ENCODE measurements around the gene CCT8. TPM values are rescaled to one million over a fixed set of nuclear protein-coding genes. Genes with fewer than 3 reads are reported as not detected.

Gene CCT8
- total and polyA plus RNA-seq, 2 donors (not counting 1 experiment from before 2014, with no cell fraction given): 59.2 to 92.8 TPM

DNA sequence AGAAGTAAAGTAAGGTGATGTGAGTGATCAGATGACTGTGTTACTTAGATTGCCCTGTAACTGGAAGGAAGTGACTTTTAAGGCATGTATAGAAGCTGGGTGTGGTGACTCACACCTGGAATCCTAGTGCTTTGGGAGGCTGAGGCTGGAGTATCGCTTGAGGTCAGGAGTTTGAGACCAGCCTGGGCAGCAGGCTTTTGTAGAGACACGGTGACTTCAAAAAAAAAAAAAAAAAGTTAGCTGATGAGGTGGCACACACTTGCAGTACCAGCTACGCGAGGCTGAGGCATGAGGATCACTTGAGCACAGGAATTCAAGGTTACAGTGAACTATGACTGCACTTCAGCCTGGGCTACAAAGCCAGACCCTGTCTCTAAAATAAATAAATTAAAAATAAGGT lies 51.3 kb downstream of the CCT8 start:
- Mint-ChIP-seq H3K9me3 (ENCODE audit: insufficient read depth) (no peaks in the 10 kb centered on the region), H3K4me3 (no peak overlapping the region), H3K4me1 (peaks cover 46% of the 10 kb centered on the region), H3K27ac (peak overlapping the region; percentile 32), H3K27me3 (no peaks in the 10 kb centered on the region)
- 100% methylated on average over 2 of the region's 4 CpGs for WGBS (ENCODE audit: insufficient coverage)
- TF ChIP-seq, protein P1, sequence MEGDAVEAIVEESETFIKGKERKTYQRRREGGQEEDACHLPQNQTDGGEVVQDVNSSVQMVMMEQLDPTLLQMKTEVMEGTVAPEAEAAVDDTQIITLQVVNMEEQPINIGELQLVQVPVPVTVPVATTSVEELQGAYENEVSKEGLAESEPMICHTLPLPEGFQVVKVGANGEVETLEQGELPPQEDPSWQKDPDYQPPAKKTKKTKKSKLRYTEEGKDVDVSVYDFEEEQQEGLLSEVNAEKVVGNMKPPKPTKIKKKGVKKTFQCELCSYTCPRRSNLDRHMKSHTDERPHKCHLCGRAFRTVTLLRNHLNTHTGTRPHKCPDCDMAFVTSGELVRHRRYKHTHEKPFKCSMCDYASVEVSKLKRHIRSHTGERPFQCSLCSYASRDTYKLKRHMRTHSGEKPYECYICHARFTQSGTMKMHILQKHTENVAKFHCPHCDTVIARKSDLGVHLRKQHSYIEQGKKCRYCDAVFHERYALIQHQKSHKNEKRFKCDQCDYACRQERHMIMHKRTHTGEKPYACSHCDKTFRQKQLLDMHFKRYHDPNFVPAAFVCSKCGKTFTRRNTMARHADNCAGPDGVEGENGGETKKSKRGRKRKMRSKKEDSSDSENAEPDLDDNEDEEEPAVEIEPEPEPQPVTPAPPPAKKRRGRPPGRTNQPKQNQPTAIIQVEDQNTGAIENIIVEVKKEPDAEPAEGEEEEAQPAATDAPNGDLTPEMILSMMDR (IDR thresholded peaks at IDR 0.05): no peak
- no peak for TF ChIP-seq EZH2 (IDR thresholded peaks at IDR 0.05; ENCODE audit: borderline replicate concordance, insufficient read depth, low read depth, low read length, poor library complexity, severe bottlenecking)
- H2AFZ ChIP-seq (ENCODE audit: insufficient read depth, low read depth, low read length, poor library complexity, severe bottlenecking): no peak overlapping the region
- H4K20me1 ChIP-seq (ENCODE audit: control insufficient read depth, insufficient read depth, low read length, poor library complexity, severe bottlenecking): no peaks in the 10 kb centered on the region
- H3K9ac ChIP-seq (ENCODE audit: low read length): no peak overlapping the region
- ATAC-seq (ENCODE audit: low read depth): no peak
- peaks cover 26 to 32% of the 10 kb centered on the region in 2 donors for H3K4me1 ChIP-seq (ENCODE audit: control insufficient read depth in 2 of 2, insufficient read depth in 2 of 2, low read length in 2 of 2)
- H3K4me3 ChIP-seq (ENCODE audit: control extremely low read depth in 1 of 5, extremely low read depth in 1 of 5, insufficient read depth in 1 of 5, low read depth in 2 of 5, low read length in 4 of 5): no peak overlapping the region
- H3K4me2 ChIP-seq (replicated peaks; ENCODE audit: low read depth, low read length, poor library complexity, severe bottlenecking): no peak overlapping the region
- CTCF ChIA-PET: interaction anchor here (4.0 kb wide), 1 partner anchor 29 kb away, joined by 23 read pairs; the partner anchor contains the start of gene LTN1
- no peaks in the 10 kb centered on the region for H3K27me3 ChIP-seq (replicated peaks in 1 of 4; ENCODE audit: control extremely low read depth in 1 of 4, control insufficient read depth in 3 of 4, insufficient read depth in 4 of 4, low read length in 3 of 4)
- peaks cover 0 to 4% (median 0%) of the 10 kb centered on the region in 3 donors for H3K9me3 ChIP-seq (ENCODE audit: control extremely low read depth in 1 of 3, control insufficient read depth in 2 of 3, insufficient read depth in 1 of 3, low read length in 2 of 3)
- no peak overlapping the region for H3K27ac ChIP-seq (ENCODE audit: low read length in 2 of 2)
- H3K79me2 ChIP-seq (ENCODE audit: control insufficient read depth, insufficient read depth, low read length): peaks cover 55% of the 10 kb centered on the region
- no peak for DNase-seq
- POLR2A ChIA-PET: interaction anchor here (0.7 to 1.8 kb wide), 3 partner anchors 20 to 387 kb away, joined by 3 to 7 read pairs (median 3); no protein-coding TSS in a partner anchor
- intact Hi-C loops (cut with micrococcal nuclease): no loop called here
- H3K36me3 ChIP-seq (replicated peaks in 1 of 2; ENCODE audit: control extremely low read depth in 1 of 2, control insufficient read depth in 1 of 2, extremely low read depth in 1 of 2, insufficient read depth in 2 of 2, low read length in 1 of 2): no peaks in the 10 kb centered on the region

DNA sequence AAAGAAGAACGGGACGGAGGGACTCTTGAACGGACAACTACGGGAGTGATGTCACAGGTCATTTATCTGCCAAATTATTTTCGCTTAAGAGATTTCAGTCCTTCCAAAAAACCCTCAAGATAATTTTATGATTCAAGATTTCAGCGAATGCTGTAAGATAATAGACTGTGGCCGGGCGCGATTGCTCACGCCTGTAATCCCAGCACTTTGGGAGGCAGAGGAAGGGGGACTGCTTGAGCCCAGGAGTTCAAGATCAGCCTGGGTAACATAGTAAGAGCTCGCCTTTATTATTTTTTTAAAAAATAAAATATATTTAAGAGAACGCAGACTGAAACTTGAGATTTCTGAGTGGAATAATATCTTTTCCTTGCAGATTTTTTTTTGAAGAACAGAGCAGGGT lies 54.9 kb downstream of the CCT8 start:
- no peaks in the 10 kb centered on the region for H3K36me3 ChIP-seq (replicated peaks in 1 of 2; ENCODE audit: control extremely low read depth in 1 of 2, control insufficient read depth in 1 of 2, extremely low read depth in 1 of 2, insufficient read depth in 2 of 2, low read length in 1 of 2)
- ChIA-PET CTCF (interaction anchor here (0.7 to 2.7 kb wide), 5 partner anchors 9 to 56 kb away, joined by 3 to 16 read pairs (median 4); no protein-coding TSS in a partner anchor), POLR2A (interaction anchor here (0.9 to 1.8 kb wide), 6 partner anchors 13 to 281 kb away, joined by 4 to 22 read pairs (median 8); partner anchors contain the start of genes CCT8 and LTN1)
- no peak for TF ChIP-seq EZH2 (IDR thresholded peaks at IDR 0.05; ENCODE audit: borderline replicate concordance, insufficient read depth, low read depth, low read length, poor library complexity, severe bottlenecking)
- TF ChIP-seq, protein P1 (IDR thresholded peaks at IDR 0.05): no peak
- H3K27ac ChIP-seq (ENCODE audit: low read length in 2 of 2): peak overlapping the region; percentile 73 to 92
- H3K4me1 Mint-ChIP-seq: peaks cover 22% of the 10 kb centered on the region
- no peaks in the 10 kb centered on the region for H3K9me3 Mint-ChIP-seq (ENCODE audit: insufficient read depth)
- no peak for DNase-seq
- H3K9ac ChIP-seq (ENCODE audit: low read length): peak overlapping the region; percentile 77
- H3K27me3 ChIP-seq (replicated peaks in 1 of 4; ENCODE audit: control extremely low read depth in 1 of 4, control insufficient read depth in 3 of 4, insufficient read depth in 4 of 4, low read length in 3 of 4): no peaks in the 10 kb centered on the region
- peak overlapping the region; percentile 83 for H2AFZ ChIP-seq (ENCODE audit: insufficient read depth, low read depth, low read length, poor library complexity, severe bottlenecking)
- peaks cover 36% of the 10 kb centered on the region for H3K79me2 ChIP-seq (ENCODE audit: control insufficient read depth, insufficient read depth, low read length)
- ATAC-seq (ENCODE audit: low read depth): no peak
- 28% methylated on average over 6 of the region's 12 CpGs for WGBS (ENCODE audit: insufficient coverage)
- no peaks in the 10 kb centered on the region for H3K9me3 ChIP-seq (ENCODE audit: control extremely low read depth in 1 of 3, control insufficient read depth in 2 of 3, insufficient read depth in 1 of 3, low read length in 2 of 3)
- H3K4me3 Mint-ChIP-seq: peak overlapping the region; percentile 95
- peak overlapping the region; percentile 74 to 91 (median 81) for H3K4me3 ChIP-seq (ENCODE audit: control extremely low read depth in 1 of 5, extremely low read depth in 1 of 5, insufficient read depth in 1 of 5, low read depth in 2 of 5, low read length in 4 of 5)
- intact Hi-C loops (cut with micrococcal nuclease): no loop called here
- H3K4me1 ChIP-seq (ENCODE audit: control insufficient read depth in 2 of 2, insufficient read depth in 2 of 2, low read length in 2 of 2): peaks cover 14 to 18% of the 10 kb centered on the region in 2 donors
- H3K4me2 ChIP-seq (replicated peaks; ENCODE audit: low read depth, low read length, poor library complexity, severe bottlenecking): peak overlapping the region; percentile 85
- peak overlapping the region; percentile 96 for H3K27ac Mint-ChIP-seq
- H4K20me1 ChIP-seq (ENCODE audit: control insufficient read depth, insufficient read depth, low read length, poor library complexity, severe bottlenecking): no peaks in the 10 kb centered on the region
- no peaks in the 10 kb centered on the region for H3K27me3 Mint-ChIP-seq
